SH-SY5Y (cell line): ENCODE measurements around the gene BEGAIN.

Experiments used
- GATA2 ChIP-seq: IDR thresholded peaks from 2 replicates; pipeline ENCODE4 v1.6.1; 2011; ENCODE audit warnings: mild to moderate bottlenecking, low read depth, low read length
- GATA3 ChIP-seq: IDR thresholded peaks from 2 replicates; pipeline ENCODE4 v1.6.1; 2011; ENCODE audit warnings: low read depth, mild to moderate bottlenecking, low read length, moderate library complexity

DNA sequence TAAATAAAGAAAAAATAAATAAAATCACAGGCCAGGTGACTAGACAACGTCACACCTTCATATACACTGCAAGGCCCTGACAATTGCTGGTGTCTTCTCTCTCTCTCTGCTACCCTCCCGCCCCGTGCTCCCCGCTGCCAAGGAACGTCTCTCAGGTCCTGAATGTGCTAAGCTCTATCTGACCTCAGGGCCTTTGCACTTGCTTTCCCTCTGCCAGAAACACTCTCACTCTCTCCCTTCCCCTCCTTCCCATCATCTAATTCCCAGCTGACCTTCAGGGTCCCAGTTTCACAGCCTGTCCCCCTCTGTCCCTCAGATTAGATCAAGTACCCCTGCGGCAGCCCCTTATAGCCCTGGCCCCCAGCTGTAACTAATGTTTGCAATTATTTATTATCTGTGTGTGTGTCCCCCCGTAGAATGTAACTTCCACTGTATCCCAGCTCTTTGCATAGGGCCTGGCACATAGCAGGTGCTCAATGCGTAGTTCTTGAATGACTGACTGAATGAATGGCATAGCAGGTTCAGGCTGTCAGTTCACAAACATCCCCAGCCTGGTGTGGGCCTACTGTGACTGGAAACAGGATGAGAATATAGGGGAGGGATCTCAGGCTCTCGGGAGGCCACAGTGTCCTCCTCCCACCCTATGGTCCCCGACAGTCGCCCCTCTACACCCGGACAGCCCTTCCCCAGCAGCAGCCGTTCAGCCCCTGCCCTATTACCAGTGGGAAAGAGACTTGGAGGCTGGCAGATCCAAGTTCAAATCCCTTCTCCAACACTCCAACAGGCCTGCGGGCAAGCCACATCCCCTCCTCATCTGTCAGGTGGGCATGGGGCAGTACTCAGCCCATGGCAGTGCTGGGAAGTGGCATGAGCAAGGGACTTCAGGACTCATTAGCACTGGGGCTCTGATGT lies 6.6 kb downstream of the BEGAIN start:
- no peak for TF ChIP-seq GATA3
- no peak for TF ChIP-seq GATA2
